GM18519 (cell line): ENCODE measurements around the gene FOXB1.

ENCODE experiments used
- ATAC-seq: cut with Tn5 transposase; IDR thresholded peaks from one replicate; pipeline ENCODE4 v1.9.1; 2021; ENCODE audit warnings: mild to moderate bottlenecking, moderate library complexity; ENCODE audit not compliant: unreplicated experiment, low FRiP score

The FOXB1 gene

GRCh38 chr15:60012695-60013094 is 8.6 kb downstream of the FOXB1 start:
- no peak for ATAC-seq

GRCh38 chr15:60017538-60018520 is 13.7 kb downstream of the FOXB1 start:
- no peak for ATAC-seq

DNA sequence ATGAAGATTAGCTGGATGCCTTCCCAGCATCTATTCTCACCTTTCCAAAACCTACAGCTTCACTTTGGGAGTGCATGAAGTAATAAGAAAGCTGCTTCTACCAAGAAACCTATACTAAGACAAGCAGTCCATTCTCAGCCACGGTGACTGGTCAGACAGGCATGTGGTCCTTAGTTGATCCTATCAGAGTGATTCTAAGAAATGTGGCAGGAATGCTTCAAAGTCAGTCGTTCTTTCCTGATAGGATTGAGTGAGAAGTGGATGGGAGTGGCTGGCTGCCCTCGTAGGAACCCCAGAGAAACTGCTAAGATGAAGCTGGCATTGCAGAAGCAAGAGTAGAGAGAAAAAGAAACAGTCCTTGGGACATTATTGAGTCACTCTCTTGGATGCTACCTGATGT is 16.6 kb downstream of the FOXB1 start:
- no peak for ATAC-seq

- no peak for ATAC-seq
These were observed 17.7 kb downstream of the FOXB1 start for GRCh38 chr15:60021589-60022378.

- ATAC-seq, result no peak
These were observed 18.2 kb downstream of the FOXB1 start for GRCh38 chr15:60022379-60022741.

DNA sequence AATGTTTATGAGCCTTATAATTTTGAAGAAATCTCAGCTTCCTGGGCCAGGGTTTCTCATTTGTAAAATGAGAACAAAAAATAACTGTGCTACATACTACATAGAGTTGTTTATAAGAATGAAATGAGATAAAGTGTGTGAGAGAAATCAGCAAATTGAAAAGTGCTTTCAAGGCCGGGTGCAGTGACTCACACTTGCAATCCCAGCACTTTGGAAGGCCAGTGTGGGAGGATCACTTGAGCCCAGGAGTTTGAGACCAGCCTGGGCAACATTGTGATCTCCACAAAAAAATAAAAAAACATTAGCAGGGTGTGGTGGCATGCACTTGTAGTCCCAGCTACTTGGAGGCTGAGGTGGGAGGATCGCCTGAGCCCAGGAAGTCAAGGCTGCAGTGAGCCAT is 22.4 kb downstream of the FOXB1 start:
- no peak for ATAC-seq

- no peak for ATAC-seq
These were observed 31.2 kb downstream of the FOXB1 start for GRCh38 chr15:60035344-60035743.

DNA sequence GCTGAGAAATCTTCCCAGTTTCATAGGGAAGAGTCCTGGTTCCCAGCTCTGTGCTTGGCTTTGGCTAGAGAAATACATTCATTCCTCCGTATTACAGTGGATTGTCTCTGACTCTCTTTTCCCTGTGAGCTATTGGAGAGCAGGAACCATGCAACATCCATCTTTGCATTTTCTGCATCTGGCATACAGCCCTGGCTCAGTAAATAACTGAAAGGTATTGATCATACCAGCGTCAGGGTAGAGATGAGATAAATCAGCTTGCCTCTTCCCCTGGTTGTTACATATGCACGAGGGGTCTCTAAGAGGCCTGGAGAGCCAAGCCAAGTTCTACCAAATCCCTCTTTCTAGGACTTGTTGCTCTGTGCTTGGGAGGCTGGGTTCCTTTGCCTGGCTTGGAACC is 35.2 kb downstream of the FOXB1 start:
- ATAC-seq, result no peak

- no peak for ATAC-seq
These were observed 39.8 kb downstream of the FOXB1 start for GRCh38 chr15:60043744-60044435.

DNA sequence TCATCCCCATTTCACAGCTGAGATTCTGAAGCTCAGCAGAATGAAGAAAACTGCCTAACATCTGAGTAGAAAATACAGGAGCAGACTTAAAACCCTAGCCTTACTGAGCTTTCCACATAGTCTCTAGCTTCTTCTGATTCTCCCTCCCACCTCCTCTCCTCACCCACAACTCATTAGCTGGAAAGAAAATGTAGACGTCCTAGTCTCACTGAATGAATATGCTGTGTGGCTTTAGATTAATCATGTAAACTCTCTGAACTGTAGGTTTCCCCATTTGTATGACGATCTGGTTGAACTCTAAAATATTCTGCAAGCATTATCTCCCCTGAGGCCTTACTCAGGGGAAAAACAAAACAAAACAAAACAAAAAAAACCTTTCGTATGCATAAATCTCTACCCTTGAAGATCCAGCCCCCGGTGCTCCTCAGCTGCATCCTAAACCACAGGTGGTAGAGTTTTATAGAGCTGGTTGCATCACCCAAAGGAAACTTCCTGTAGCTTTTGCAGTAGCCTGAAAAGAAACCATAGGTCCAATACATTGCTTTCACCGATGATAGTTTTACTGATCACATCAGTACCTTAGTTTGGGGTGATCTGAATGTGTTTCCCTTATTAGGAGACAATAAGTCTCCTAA is 40.6 kb downstream of the FOXB1 start:
- no peak for ATAC-seq

- ATAC-seq, result no peak
These were observed 43.6 kb downstream of the FOXB1 start for GRCh38 chr15:60047701-60048100.

DNA sequence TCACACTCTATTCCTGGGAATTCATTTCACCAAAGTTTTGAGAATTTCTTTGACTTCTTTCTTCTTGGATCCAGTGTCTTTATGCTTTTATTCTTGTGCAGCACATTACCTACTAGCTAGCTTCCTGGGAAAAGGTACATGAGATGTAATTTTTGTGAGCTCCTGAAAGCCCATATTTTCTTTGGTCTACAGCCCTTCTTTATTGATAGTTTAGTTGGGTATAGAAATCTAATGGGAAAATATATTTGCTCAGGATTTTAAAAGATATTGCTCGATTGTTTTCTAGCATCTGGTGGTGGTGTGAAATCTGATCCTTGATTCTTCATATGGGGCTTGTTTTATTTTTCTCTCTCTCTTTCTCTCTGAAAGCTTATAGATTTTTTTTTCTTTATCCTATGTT is 45.8 kb downstream of the FOXB1 start:
- no peak for ATAC-seq

DNA sequence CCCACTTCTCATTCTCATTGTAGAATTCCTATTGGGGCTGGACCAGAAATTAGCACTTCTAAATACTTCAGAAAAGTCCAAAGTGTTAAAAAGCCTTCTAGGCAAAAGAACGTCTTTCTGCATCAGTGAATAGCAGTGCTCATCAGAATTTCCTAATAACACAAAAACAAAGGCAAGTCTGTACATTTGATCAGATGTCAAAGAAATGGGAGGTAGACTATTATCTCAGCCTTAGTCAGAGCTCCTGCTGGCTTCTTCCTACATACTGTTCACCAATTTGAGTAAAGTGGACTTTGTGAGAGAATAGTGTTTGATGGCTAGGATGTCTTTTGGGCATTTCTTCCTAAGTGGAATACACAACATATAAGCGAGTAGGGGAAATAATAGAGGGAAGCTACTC is 48.7 kb downstream of the FOXB1 start:
- no peak for ATAC-seq

DNA sequence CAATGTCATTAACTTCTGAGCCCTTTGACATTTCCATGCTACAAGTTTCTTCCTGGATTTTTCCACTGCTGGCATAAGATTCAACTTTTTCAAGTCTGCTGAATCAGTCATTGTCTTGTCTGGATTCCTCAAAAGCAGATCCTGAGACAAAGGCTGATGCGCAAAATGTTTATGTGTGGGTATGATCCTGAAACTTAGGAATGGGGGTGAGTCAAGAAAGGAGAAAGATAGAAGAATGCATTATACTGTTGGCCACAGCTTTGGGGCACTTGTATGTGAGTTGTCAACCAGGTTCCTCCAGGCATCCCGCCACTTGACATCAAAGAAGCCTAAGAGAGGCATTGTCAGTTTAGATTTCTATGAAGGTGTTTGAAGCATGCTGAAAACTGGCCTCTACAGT is 50.4 kb downstream of the FOXB1 start:
- no peak for ATAC-seq
